DMS 273 (cell line): Measurements from ENCODE around the gene TULP1.
"Not testable (repeated sequence)": the region's sequence is repeated elsewhere in the genome, so short reads cannot be mapped to it uniquely, and the experiment has no call there.

ENCODE experiments used
- DNase-seq: peaks from one replicate; lab custom pipeline; 2025; ENCODE audit not compliant: unreplicated experiment; lab: John Stamatoyannopoulos, UW

TULP1 gene

DNA sequence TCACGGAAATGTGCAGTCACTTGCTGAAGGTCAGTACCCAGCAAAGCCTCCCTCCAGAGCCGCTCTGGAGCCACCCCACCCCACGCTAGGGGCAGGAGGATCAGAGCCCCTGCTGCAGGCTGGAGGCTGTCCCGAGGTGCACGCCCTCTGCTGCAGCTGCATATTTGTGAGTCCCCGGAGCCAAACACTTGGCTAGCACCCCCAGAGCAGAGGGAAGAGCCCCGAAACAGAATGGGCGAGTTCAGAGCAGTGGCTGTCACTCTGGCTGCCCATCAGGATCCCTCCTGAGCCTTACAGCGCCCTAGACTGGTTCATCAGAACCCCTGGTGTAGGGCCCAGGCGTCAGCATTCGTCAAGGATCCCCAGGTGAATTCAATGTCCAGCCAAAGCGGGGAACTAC lies 9.5 kb upstream of the TULP1 start:
- no peak for DNase-seq

DNA sequence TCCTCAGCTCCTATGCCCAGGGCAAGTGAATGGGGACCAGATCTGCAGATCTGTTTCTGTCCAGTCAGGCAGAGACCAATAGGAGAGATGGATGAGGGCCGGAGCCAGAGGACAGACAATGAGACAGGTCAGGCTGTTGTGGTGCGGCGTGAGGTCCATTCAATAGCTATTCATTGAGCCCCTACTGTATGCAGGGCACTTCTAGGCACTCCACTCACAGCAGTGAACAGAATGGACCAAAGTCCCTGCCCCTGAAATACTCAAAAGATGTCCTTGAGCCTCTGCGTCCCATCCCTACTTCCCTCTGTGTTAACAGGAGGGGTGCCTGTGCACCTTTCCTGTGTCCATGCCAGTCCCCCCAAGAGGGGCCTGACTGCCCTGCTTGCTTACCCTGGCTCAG lies 8.5 kb upstream of the TULP1 start:
- no peak for DNase-seq

DNA sequence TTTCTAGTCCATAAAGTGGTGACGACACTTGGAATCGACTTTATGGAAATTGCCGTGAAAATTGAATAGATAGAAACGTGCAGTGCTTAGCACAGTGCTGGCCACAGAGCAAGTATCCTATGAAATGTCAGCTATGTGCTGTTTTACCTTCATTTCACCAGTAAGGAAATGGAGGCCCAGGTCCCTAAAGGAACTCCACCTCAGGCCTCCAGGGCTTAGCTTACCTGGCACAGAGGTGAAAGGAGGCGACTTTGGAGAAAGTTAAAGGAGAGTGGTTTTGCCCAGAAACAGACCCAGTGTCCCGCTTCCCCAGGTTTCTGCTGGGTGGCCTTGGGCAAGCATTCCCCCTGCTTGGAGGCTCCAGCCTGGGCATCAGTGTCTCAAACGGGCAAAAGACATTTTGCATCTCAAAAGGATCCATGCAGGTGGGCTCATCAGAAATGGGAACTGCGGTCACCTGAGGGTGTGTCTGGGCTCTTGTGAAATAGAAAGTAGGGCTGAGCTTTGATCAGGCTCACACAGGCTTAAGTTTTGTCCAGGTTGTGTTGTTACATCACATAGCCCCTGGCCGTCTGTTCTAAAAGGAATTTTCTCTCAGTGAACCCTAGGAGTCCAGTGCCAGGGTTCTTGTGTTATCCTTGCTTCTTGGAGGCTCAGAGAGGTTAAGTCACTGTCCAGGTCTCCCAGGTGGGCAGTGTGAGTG lies 6.8 kb upstream of the TULP1 start:
- DNase-seq: no peak

- DNase-seq: no peak
Observed at GRCh38 chr6:35518566-35519312, 6.0 kb upstream of the TULP1 start.

GRCh38 chr6:35517978-35518377 lies 5.3 kb upstream of the TULP1 start:
- DNase-seq: not testable (repeated sequence)

DNA sequence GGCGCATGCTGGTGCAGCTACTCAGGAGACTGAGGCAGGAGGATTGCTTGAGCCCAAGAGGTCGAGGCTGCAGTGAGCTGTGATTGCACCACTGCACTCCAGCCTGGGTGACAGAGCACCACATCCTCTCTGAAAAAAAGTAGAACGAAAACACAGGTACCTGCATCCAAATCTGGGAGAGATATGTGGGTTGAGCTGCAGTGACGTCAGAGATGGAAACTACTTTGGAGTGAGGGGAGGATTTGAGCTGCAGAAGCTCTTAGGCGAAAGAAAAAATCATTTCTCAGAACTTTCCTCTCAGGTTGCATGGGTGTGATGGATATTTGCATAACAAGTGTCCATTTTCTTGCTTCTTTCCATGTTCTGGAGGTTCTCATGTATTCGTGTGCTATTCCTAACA lies 4.0 kb upstream of the TULP1 start:
- no peak for DNase-seq

GRCh38 chr6:35515939-35516338 lies 3.2 kb upstream of the TULP1 start:
- DNase-seq: peak; percentile 41

DNA sequence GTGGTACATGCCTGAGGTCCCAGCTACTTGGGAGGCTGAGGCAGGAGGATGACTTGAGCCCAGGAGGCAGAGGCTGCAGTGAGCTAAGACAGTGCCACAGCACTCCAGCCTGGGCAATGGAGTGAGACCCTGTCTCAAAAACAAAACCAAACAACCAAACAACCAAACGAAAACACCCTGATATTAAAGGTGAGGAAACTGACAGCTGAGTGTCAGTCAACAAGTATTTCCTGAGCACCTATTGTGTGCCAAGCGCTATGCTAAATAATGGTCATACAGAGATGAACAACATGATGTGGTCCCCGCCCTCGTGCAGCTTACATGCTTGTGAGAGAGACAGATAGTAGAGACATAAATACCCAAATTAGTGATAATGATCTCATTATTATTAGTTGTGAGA lies 1.9 kb upstream of the TULP1 start:
- DNase-seq: no peak

- DNase-seq: no peak
Observed at GRCh38 chr6:35512006-35512405, 690 bp downstream of the TULP1 start.

- no peak for DNase-seq
Observed at GRCh38 chr6:35511562-35511941, 1.1 kb downstream of the TULP1 start.

GRCh38 chr6:35510916-35511561 lies 1.7 kb downstream of the TULP1 start:
- peak; percentile 42 for DNase-seq

DNA sequence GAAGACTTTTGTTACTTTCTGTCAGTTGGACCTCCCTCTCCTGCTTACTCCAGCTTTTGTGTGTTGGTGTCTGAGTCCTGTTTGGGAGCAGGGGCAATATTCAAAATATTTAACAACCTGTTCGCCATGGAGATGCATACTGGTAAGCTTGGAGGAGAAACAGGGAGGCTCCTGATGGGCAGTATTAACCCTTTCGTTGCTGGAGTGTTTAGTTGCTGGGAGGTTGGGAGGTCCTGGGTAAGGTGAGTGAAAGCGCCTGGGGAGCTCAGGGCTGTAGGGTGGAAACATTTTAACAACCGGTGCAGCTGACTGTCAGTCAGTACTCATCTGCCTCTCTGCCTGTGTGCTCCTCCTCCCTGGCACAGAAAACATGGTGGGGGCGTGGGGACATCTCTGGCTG lies 4.2 kb downstream of the TULP1 start:
- no peak for DNase-seq

GRCh38 chr6:35508027-35508426 lies 4.7 kb downstream of the TULP1 start:
- no peak for DNase-seq

- no peak for DNase-seq
Observed at GRCh38 chr6:35507221-35507620, 5.5 kb downstream of the TULP1 start.

GRCh38 chr6:35506536-35506935 lies 6.2 kb downstream of the TULP1 start:
- no peak for DNase-seq

DNA sequence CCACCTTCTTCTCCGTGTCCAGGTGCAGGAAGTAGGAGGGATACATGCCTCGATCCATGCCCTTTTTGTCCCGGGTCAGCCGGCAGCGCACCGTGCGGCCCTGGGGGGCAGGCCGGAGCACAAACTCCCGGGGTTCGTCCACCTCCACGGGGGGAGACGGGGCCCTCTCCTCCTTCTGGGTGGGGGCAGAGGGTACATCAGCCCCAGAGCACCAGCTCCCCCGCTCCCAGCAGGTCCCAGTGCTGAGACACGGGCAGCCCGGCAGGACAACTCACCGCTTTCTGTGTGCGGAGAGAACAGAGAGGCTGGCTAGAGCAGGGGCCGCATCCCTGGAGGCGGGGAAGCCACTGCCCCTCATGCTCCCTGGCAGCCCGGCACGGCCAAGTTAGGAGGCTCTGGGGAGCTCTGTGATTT lies 6.7 kb downstream of the TULP1 start:
- DNase-seq: no peak

DNA sequence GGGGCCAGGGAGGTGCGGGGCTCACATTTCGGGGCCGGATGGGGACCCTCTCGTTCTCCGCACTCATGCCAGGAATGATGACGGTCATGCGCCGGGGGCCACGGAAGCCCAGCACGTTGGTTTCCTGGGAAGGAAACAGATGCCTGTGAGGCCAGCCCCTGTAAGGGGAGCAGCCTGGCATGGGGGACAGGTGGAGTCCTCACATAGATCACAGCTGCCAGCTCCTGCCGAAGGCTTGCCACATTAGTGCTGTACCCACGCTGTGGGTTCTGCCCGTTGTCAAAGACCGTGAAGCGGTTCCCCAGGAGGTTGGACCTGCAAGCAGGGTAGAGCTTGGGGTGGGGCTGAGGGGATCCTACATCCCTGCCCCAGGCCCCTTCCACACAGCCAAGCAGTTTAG lies 9.2 kb downstream of the TULP1 start:
- peak; percentile 65 for DNase-seq

- no peak for DNase-seq
Observed at GRCh38 chr6:35501784-35502183, 10.9 kb downstream of the TULP1 start.

- DNase-seq: peak; percentile 68
Observed at GRCh38 chr6:35500782-35501181, 11.9 kb downstream of the TULP1 start.

- no peak for DNase-seq
Observed at GRCh38 chr6:35499372-35499771, 13.3 kb downstream of the TULP1 start.

GRCh38 chr6:35498422-35499067 lies 14.2 kb downstream of the TULP1 start:
- DNase-seq: no peak
